ENCODE measurements around the gene INTS15. TPM values are rescaled to one million over a fixed set of nuclear protein-coding genes. Genes with fewer than 3 reads are reported as not detected.
A peak's percentile ranks its signal among the peaks of the same experiment; 100 is the strongest.

Gene INTS15
- total and polyA plus RNA-seq, 7 experiments from 2014 or later = 29.7 to 69.1 (median 51.8) TPM

DNA sequence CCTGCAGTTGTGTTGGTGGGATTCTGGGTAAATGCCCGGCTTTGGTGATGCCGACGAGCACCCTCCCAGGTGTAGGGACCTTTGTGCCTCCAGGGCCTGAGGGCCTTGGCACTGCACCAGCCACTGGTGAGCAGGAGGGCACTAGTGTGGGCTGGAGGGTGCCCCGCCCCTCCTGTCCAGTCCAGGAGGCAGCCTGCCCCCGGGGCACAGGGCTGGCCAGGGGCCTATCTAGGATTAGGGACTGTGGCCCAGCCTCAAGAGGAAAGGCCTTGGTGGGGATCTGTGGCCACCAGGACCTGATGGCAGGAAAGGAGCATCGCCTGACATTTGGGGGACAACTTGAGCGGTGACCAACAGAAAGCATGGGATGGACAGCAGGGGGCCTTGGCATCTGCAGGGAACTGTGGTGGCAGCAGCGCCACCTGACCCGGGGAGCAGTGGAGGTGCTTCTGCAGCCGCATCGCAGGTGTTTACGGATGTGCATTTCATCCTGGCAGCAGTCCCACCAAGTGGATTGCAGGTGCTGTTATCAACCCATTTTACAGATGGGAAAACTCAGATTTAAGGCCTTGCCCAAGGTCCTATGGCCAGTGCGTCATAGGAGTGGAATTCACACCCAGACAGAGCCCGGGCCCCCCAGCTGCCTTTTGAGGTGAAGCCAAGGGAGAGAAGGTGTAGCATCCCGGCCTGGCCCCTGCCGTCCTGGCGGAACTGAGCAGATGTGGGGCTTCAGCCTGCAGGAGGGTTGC, 58.4 kb downstream of the INTS15 start:
- no peaks in the 10 kb centered on the region for H3K4me1 ChIP-seq (ENCODE audit: control insufficient read depth in 2 of 2, insufficient read depth in 2 of 2, low read length in 2 of 2)
- H3K36me3 Mint-ChIP-seq = peaks cover 9 to 72% (median 29%) of the 10 kb centered on the region in 5 donors
- DNase-seq (no peak), ATAC-seq (no peak)
- ChIA-PET CTCF (no interaction called here), POLR2A (no interaction called here)
- no peaks in the 10 kb centered on the region for H3K4me1 Mint-ChIP-seq
- peaks cover 0 to 19% (median 5%) of the 10 kb centered on the region in 3 experiments for H3K9me3 ChIP-seq (ENCODE audit: control insufficient read depth in 2 of 3, low read length in 3 of 3)
- intact Hi-C loops (cut with micrococcal nuclease) = no loop called here
- no peak overlapping the region for H3K27ac Mint-ChIP-seq
- H3K27me3 ChIP-seq (ENCODE audit: control insufficient read depth in 2 of 2, insufficient read depth in 2 of 2, low read length in 2 of 2) = no peaks in the 10 kb centered on the region
- no peak overlapping the region for H3K27ac ChIP-seq (ENCODE audit: low read depth, low read length)
- no peaks in the 10 kb centered on the region for H3K27me3 Mint-ChIP-seq
- no peak overlapping the region for H3K4me3 Mint-ChIP-seq
- no peak overlapping the region for H3K4me3 ChIP-seq (ENCODE audit: low read length)
- H3K36me3 ChIP-seq (ENCODE audit: control insufficient read depth in 2 of 3, insufficient read depth in 3 of 3, low read length in 3 of 3) = peaks cover 0 to 91% (median 23%) of the 10 kb centered on the region in 3 experiments
- peaks cover 0 to 13% (median 6%) of the 10 kb centered on the region in 11 donors for H3K9me3 Mint-ChIP-seq

DNA sequence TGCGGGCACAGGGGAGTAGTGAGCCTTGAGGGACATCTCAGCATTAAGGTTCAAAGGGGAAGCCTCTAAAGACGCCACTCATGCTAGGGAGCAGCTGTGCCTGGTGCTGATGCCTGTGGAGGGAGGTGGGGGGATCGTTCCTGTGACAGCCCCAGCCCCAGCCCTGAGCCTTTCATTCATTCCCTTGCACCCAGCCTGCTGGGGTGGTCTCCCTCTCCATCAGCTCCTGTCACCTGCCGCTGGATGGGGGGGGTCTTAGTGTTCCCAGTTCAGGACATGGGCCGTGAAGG, 58.9 kb downstream of the INTS15 start:
- POLR2A ChIA-PET = no interaction called here
- peak overlapping the region in 1 of 9 donors; percentile 67 for H3K27ac Mint-ChIP-seq
- Histone ChIP-seq H3K4me3 (ENCODE audit: low read length) (no peak overlapping the region), H3K36me3 (ENCODE audit: control insufficient read depth in 2 of 3, insufficient read depth in 3 of 3, low read length in 3 of 3) (peaks cover 0 to 85% (median 18%) of the 10 kb centered on the region in 3 experiments), H3K27ac (ENCODE audit: low read depth, low read length) (no peak overlapping the region), H3K4me1 (ENCODE audit: control insufficient read depth in 2 of 2, insufficient read depth in 2 of 2, low read length in 2 of 2) (no peaks in the 10 kb centered on the region), H3K27me3 (ENCODE audit: control insufficient read depth in 2 of 2, insufficient read depth in 2 of 2, low read length in 2 of 2) (no peaks in the 10 kb centered on the region), H3K9me3 (ENCODE audit: control insufficient read depth in 2 of 3, low read length in 3 of 3) (peaks cover 0 to 19% (median 5%) of the 10 kb centered on the region in 3 experiments)
- DNase-seq (no peak), ATAC-seq (no peak)
- peaks cover 9 to 67% (median 29%) of the 10 kb centered on the region in 5 donors for H3K36me3 Mint-ChIP-seq
- CTCF ChIA-PET = no interaction called here
- intact Hi-C loops (cut with micrococcal nuclease) = no loop called here
- peaks cover 0 to 13% (median 6%) of the 10 kb centered on the region in 11 donors for H3K9me3 Mint-ChIP-seq
- no peaks in the 10 kb centered on the region for H3K27me3 Mint-ChIP-seq
- H3K4me1 Mint-ChIP-seq = no peaks in the 10 kb centered on the region
- no peak overlapping the region for H3K4me3 Mint-ChIP-seq

DNA sequence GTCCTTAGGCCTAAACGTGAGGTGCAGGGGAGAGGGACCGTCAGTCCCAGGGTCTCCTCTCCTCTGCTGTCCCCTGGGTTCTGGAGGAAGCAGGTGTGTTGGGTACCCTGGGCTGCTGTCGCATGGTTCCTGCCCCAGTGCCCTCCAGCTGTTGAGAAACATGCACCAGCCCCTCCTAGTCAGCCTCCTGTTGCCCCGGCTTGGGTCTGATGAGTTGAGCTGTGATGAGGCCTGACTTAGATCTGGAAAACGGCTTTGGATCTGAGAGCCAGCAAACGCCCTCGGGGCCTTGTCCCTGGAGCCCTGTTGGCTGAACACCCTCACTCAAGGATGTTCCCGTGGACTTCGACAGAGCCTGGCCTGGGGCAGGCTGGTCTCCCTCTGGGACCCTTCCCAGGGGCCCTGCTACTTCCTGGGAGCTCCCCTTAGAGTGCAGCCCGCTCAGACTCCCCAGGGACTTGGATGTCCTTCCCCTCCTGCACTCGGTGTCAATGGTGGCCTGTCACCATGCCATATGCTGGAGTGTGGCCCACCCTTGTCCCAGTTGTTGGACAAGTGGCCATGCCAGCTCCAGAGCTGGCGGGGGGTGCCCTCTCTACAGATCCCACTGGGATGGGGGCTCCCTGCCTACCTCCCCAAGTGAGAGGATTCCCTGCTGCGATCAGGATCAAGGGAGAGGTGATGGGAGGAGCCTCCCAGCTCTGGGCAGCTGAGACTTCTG, 59.6 kb downstream of the INTS15 start:
- Mint-ChIP-seq H3K4me3 (no peak overlapping the region), H3K36me3 (peaks cover 9 to 65% (median 29%) of the 10 kb centered on the region in 5 donors), H3K27me3 (no peaks in the 10 kb centered on the region), H3K4me1 (no peaks in the 10 kb centered on the region), H3K27ac (no peak overlapping the region), H3K9me3 (peaks cover 0 to 13% (median 6%) of the 10 kb centered on the region in 11 donors)
- Histone ChIP-seq H3K9me3 (ENCODE audit: control insufficient read depth in 2 of 3, low read length in 3 of 3) (peaks cover 0 to 19% (median 5%) of the 10 kb centered on the region in 3 experiments), H3K27ac (ENCODE audit: low read depth, low read length) (no peak overlapping the region), H3K36me3 (ENCODE audit: control insufficient read depth in 2 of 3, insufficient read depth in 3 of 3, low read length in 3 of 3) (peaks cover 0 to 79% (median 15%) of the 10 kb centered on the region in 3 experiments), H3K27me3 (ENCODE audit: control insufficient read depth in 2 of 2, insufficient read depth in 2 of 2, low read length in 2 of 2) (no peaks in the 10 kb centered on the region), H3K4me3 (ENCODE audit: low read length) (no peak overlapping the region), H3K4me1 (ENCODE audit: control insufficient read depth in 2 of 2, insufficient read depth in 2 of 2, low read length in 2 of 2) (no peaks in the 10 kb centered on the region)
- CTCF ChIA-PET = interaction anchor here (0.6 kb wide), 1 partner anchor 132 kb away, joined by 3 read pairs; no protein-coding TSS in a partner anchor
- DNase-seq = no peak
- POLR2A ChIA-PET = no interaction called here
- ATAC-seq = no peak
- intact Hi-C loops (cut with micrococcal nuclease) = no loop called here

DNA sequence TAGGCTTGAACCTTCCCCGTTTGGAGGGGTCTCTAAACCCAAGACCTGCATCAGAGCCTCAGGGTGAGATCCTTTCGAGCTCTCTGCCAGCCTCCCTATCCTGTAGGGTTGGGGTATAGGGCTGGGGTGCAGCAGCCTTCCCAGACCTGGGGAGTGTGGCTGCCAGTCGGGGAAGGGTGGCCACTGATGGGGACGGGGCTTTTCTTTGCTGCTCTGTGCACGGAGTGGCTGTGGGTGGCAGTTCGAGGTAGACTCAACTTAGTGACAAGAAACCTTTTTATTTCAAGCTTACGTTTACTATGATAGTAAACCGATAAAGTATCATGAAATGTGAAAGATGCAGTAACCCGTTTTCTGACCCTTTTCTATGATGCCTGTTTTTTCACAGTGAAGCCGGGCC, 60.3 kb downstream of the INTS15 start:
- Histone ChIP-seq H3K4me1 (ENCODE audit: control insufficient read depth in 2 of 2, insufficient read depth in 2 of 2, low read length in 2 of 2) (no peaks in the 10 kb centered on the region), H3K36me3 (ENCODE audit: control insufficient read depth in 2 of 3, insufficient read depth in 3 of 3, low read length in 3 of 3) (peaks cover 0 to 78% (median 15%) of the 10 kb centered on the region in 3 experiments), H3K27ac (ENCODE audit: low read depth, low read length) (no peak overlapping the region), H3K9me3 (ENCODE audit: control insufficient read depth in 2 of 3, low read length in 3 of 3) (peaks cover 0 to 19% (median 5%) of the 10 kb centered on the region in 3 experiments), H3K27me3 (ENCODE audit: control insufficient read depth in 2 of 2, insufficient read depth in 2 of 2, low read length in 2 of 2) (no peaks in the 10 kb centered on the region), H3K4me3 (ENCODE audit: low read length) (no peak overlapping the region)
- Mint-ChIP-seq H3K36me3 (peaks cover 9 to 63% (median 32%) of the 10 kb centered on the region in 5 donors), H3K27me3 (no peaks in the 10 kb centered on the region), H3K27ac (peak overlapping the region in 2 of 9 donors; percentile 16 to 19), H3K9me3 (peaks cover 0 to 13% (median 6%) of the 10 kb centered on the region in 11 donors), H3K4me3 (no peak overlapping the region), H3K4me1 (no peaks in the 10 kb centered on the region)
- DNase-seq = no peak
- no peak for ATAC-seq
- CTCF ChIA-PET = interaction anchor here (0.6 kb wide), 1 partner anchor 133 kb away, joined by 3 read pairs; no protein-coding TSS in a partner anchor
- intact Hi-C loops (cut with micrococcal nuclease) = no loop called here
- POLR2A ChIA-PET = no interaction called here

DNA sequence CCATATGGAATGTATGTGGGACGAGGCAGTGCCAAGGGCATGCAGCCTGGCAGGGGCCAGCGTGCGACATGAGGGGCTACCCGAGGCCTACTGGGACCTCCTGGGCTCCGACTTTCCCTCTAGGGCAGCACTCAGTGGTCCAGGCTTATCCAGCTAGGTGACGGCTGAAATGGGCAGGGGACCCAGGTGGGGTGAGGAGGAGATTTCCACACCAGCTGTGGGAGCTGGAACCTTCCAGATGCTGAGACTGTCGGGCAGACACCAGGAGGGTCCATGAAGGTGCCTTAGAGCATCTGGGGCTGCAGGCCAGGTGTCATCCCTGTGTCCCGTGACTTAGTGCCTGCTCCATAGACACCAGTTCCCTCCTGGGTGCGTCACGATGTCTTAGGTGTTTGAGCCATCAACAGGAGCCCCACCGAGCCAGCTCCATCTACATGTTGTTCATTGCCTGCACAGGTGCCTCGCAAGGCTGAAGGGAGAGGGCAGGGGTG, 60.7 kb downstream of the INTS15 start:
- ChIA-PET POLR2A (no interaction called here), CTCF (no interaction called here)
- Histone ChIP-seq H3K4me1 (ENCODE audit: control insufficient read depth in 2 of 2, insufficient read depth in 2 of 2, low read length in 2 of 2) (no peaks in the 10 kb centered on the region), H3K27ac (ENCODE audit: low read depth, low read length) (no peak overlapping the region), H3K9me3 (ENCODE audit: control insufficient read depth in 2 of 3, low read length in 3 of 3) (peaks cover 0 to 19% (median 5%) of the 10 kb centered on the region in 3 experiments), H3K4me3 (ENCODE audit: low read length) (no peak overlapping the region), H3K27me3 (ENCODE audit: control insufficient read depth in 2 of 2, insufficient read depth in 2 of 2, low read length in 2 of 2) (no peaks in the 10 kb centered on the region), H3K36me3 (ENCODE audit: control insufficient read depth in 2 of 3, insufficient read depth in 3 of 3, low read length in 3 of 3) (peaks cover 0 to 81% (median 15%) of the 10 kb centered on the region in 3 experiments)
- DNase-seq (no peak), ATAC-seq (no peak)
- Mint-ChIP-seq H3K36me3 (peaks cover 9 to 65% (median 37%) of the 10 kb centered on the region in 5 donors), H3K4me3 (no peak overlapping the region), H3K27ac (peak overlapping the region in 2 of 9 donors; percentile 19 to 67), H3K27me3 (no peaks in the 10 kb centered on the region), H3K4me1 (no peaks in the 10 kb centered on the region), H3K9me3 (peaks cover 0 to 13% (median 6%) of the 10 kb centered on the region in 11 donors)
- intact Hi-C loops (cut with micrococcal nuclease) = no loop called here

DNA sequence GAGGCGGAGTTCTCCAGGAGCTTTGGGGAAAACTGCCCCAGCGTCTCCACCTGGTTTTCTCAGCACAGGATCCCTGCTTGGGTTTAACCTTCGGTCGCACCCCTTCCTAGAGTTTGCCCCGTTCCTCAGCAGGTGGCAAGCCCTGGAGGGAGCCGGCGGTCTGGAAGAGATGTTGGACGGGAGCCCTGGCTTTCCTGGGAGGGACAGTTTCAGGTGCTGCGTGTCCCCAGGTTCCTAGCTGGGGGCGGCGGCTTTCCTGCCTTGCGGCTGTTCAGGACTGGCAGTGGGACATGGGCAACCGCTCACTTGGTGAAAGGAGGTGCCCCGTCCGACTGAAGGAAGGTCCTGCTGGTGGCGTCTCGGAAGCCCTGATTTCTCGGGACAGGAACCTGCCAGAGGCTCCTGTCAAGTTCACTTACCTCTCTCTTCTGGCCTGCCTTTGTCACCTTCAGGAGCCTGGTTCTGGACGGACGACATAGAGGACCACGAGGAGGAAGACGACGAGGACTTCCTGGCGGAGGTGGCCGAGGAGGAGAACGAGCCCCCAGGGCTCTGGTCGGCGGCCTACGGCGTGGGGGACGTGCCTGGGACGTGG, 62.1 kb downstream of the INTS15 start:
- peaks cover 9 to 56% (median 37%) of the 10 kb centered on the region in 5 donors for H3K36me3 Mint-ChIP-seq
- no peak overlapping the region for H3K4me3 Mint-ChIP-seq
- POLR2A ChIA-PET = no interaction called here
- CTCF ChIA-PET = no interaction called here
- H3K27me3 ChIP-seq (ENCODE audit: control insufficient read depth in 2 of 2, insufficient read depth in 2 of 2, low read length in 2 of 2) = no peaks in the 10 kb centered on the region
- intact Hi-C loops (cut with micrococcal nuclease) = no loop called here
- H3K4me1 Mint-ChIP-seq = no peaks in the 10 kb centered on the region
- H3K9me3 Mint-ChIP-seq = peaks cover 0 to 13% (median 6%) of the 10 kb centered on the region in 11 donors
- peaks cover 0 to 19% (median 5%) of the 10 kb centered on the region in 3 experiments for H3K9me3 ChIP-seq (ENCODE audit: control insufficient read depth in 2 of 3, low read length in 3 of 3)
- ATAC-seq = no peak
- no peak for DNase-seq
- no peak overlapping the region for H3K27ac ChIP-seq (ENCODE audit: low read depth, low read length)
- H3K36me3 ChIP-seq (ENCODE audit: control insufficient read depth in 2 of 3, insufficient read depth in 3 of 3, low read length in 3 of 3) = peaks cover 0 to 71% (median 10%) of the 10 kb centered on the region in 3 experiments
- H3K4me3 ChIP-seq (ENCODE audit: low read length) = no peak overlapping the region
- H3K4me1 ChIP-seq (ENCODE audit: control insufficient read depth in 2 of 2, insufficient read depth in 2 of 2, low read length in 2 of 2) = no peaks in the 10 kb centered on the region
- H3K27ac Mint-ChIP-seq = no peak overlapping the region
- H3K27me3 Mint-ChIP-seq = no peaks in the 10 kb centered on the region

All from naive thymus-derived CD4-positive, alpha-beta T cell (primary cell).